ENCODE data around the gene ABHD12. TPM values are rescaled to one million over a fixed set of nuclear protein-coding genes. Genes with fewer than 3 reads are reported as not detected.

The ABHD12 gene
- total RNA-seq, 2 donors from 2014 or later, result 70.1 to 84.7 TPM

DNA sequence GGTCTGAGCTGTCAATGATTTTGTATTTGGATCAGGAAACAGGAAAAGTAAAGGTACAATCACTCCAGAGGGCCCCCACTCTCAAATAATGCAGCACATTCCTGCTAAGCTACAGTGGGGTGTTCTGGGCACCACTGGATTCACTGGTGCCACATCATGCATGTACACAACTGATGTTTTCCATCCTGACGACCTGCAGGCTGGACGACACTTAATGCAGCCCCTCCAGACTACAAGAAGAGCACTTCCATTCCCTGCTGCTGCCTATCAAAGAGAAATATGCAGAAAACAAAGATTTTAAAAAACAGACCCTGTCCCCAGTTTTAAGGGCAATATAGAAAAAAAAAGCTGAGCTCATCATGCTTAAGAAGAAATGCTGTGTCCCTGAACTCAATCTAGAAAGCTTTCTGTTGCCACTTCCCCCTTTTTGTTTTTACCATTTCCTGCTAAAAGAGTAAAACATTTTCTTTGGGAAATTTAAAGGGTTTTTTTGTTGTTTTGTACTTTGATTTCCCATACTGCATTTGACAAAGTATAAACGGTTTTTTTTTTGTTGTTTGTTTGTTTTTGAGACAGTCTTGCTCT, 35.5 kb downstream of the ABHD12 start:
- H3K4me3 ChIP-seq, result no peak overlapping the region

GRCh38 chr20:25353747-25354705, 36.6 kb downstream of the ABHD12 start:
- H3K27me3 ChIP-seq (replicated peaks; ENCODE audit: insufficient read depth), result no peaks in the 10 kb centered on the region
- no peaks in the 10 kb centered on the region for H3K9me3 ChIP-seq
- H3K4me3 ChIP-seq, result no peak overlapping the region
- no peaks in the 10 kb centered on the region for H3K36me3 ChIP-seq
- TF ChIP-seq POLR2AphosphoS5 (IDR thresholded peaks at IDR 0.05) (peak; percentile 42), POLR2A (IDR thresholded peaks at IDR 0.05) (no peak)
- H3K27ac ChIP-seq, result peak overlapping the region; percentile 38 to 48
- intact Hi-C loops (cut with DNase I), result no loop called here
- DNase-seq (ENCODE audit: low spot score), result peak; percentile 46
- peaks cover 4% of the 10 kb centered on the region for H3K4me1 ChIP-seq (replicated peaks)
- WGBS, result 28% methylated on average over 15 of the region's 15 CpGs

More for the DNA sequence above, 35.5 kb downstream of the ABHD12 start:
- Histone ChIP-seq H3K36me3 (no peaks in the 10 kb centered on the region), H3K27ac (no peak overlapping the region), H3K4me1 (replicated peaks) (peaks cover 4% of the 10 kb centered on the region), H3K27me3 (replicated peaks; ENCODE audit: insufficient read depth) (no peaks in the 10 kb centered on the region), H3K9me3 (no peaks in the 10 kb centered on the region)
- intact Hi-C loops (cut with DNase I), result no loop called here
- DNase-seq (ENCODE audit: low spot score), result no peak
- TF ChIP-seq, protein P1, sequence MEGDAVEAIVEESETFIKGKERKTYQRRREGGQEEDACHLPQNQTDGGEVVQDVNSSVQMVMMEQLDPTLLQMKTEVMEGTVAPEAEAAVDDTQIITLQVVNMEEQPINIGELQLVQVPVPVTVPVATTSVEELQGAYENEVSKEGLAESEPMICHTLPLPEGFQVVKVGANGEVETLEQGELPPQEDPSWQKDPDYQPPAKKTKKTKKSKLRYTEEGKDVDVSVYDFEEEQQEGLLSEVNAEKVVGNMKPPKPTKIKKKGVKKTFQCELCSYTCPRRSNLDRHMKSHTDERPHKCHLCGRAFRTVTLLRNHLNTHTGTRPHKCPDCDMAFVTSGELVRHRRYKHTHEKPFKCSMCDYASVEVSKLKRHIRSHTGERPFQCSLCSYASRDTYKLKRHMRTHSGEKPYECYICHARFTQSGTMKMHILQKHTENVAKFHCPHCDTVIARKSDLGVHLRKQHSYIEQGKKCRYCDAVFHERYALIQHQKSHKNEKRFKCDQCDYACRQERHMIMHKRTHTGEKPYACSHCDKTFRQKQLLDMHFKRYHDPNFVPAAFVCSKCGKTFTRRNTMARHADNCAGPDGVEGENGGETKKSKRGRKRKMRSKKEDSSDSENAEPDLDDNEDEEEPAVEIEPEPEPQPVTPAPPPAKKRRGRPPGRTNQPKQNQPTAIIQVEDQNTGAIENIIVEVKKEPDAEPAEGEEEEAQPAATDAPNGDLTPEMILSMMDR (IDR thresholded peaks at IDR 0.05), result no peak
- no peak for TF ChIP-seq POLR2AphosphoS5 (IDR thresholded peaks at IDR 0.05)
- no peak for TF ChIP-seq POLR2A (IDR thresholded peaks at IDR 0.05)
- 65% methylated on average over 3 of the region's 3 CpGs for WGBS

- WGBS, result 17% methylated on average over 3 of the region's 3 CpGs
- no peaks in the 10 kb centered on the region for H3K27me3 ChIP-seq (replicated peaks; ENCODE audit: insufficient read depth)
- intact Hi-C loops (cut with DNase I), result no loop called here
- no peak overlapping the region for H3K4me3 ChIP-seq
- H3K9me3 ChIP-seq, result no peaks in the 10 kb centered on the region
- H3K27ac ChIP-seq, result peak overlapping the region; percentile 38 to 48
- TF ChIP-seq, protein P1 (IDR thresholded peaks at IDR 0.05), result no peak
- no peak for TF ChIP-seq POLR2A (IDR thresholded peaks at IDR 0.05)
- no peak for TF ChIP-seq POLR2AphosphoS5 (IDR thresholded peaks at IDR 0.05)
- peaks cover 4% of the 10 kb centered on the region for H3K4me1 ChIP-seq (replicated peaks)
- DNase-seq (ENCODE audit: low spot score), result no peak
- no peaks in the 10 kb centered on the region for H3K36me3 ChIP-seq
Measured at GRCh38 chr20:25353353-25353746, 37.3 kb downstream of the ABHD12 start.

- 42% methylated on average over 3 of the region's 3 CpGs for WGBS
- no peaks in the 10 kb centered on the region for H3K9me3 ChIP-seq
- H3K4me1 ChIP-seq (replicated peaks), result peaks cover 4% of the 10 kb centered on the region
- no peak for DNase-seq (ENCODE audit: low spot score)
- H3K4me3 ChIP-seq, result no peak overlapping the region
- H3K27ac ChIP-seq, result peak overlapping the region; percentile 38 to 48
- no peaks in the 10 kb centered on the region for H3K36me3 ChIP-seq
- TF ChIP-seq POLR2A (IDR thresholded peaks at IDR 0.05) (no peak), POLR2AphosphoS5 (IDR thresholded peaks at IDR 0.05) (no peak)
- TF ChIP-seq, protein P1 (IDR thresholded peaks at IDR 0.05), result no peak
- no peaks in the 10 kb centered on the region for H3K27me3 ChIP-seq (replicated peaks; ENCODE audit: insufficient read depth)
- intact Hi-C loops (cut with DNase I), result no loop called here
Measured at GRCh38 chr20:25352746-25353145, 37.9 kb downstream of the ABHD12 start.

DNA sequence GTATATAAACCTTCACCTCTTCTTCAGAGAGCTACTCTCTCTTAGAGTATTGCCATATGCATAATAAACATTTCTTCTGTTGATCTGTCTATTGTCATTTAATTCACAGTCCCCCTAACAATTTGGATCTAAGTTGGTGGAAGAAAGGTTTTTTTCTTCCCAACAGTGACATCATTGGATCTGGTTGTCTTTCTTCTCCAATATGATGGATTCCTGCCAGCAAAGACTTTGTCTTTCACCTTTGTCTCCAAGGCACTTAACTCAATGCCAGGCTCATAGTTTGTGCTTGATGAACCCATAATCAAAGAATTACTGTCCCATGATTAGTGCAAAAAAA, 39.6 kb downstream of the ABHD12 start:
- peaks cover 4% of the 10 kb centered on the region for H3K4me1 ChIP-seq (replicated peaks)
- no peak overlapping the region for H3K27ac ChIP-seq
- intact Hi-C loops (cut with DNase I), result no loop called here
- H3K27me3 ChIP-seq (replicated peaks; ENCODE audit: insufficient read depth), result no peaks in the 10 kb centered on the region
- no peak overlapping the region for H3K4me3 ChIP-seq
- H3K36me3 ChIP-seq, result no peaks in the 10 kb centered on the region
- TF ChIP-seq, protein P1 (IDR thresholded peaks at IDR 0.05), result no peak
- TF ChIP-seq POLR2AphosphoS5 (IDR thresholded peaks at IDR 0.05), result no peak
- TF ChIP-seq POLR2A (IDR thresholded peaks at IDR 0.05), result no peak
- no peak for DNase-seq (ENCODE audit: low spot score)
- no peaks in the 10 kb centered on the region for H3K9me3 ChIP-seq
